H1 (cell line): ENCODE data around the gene SLC7A11. TPM values are rescaled to one million over a fixed set of nuclear protein-coding genes. Genes with fewer than 3 reads are reported as not detected.

ENCODE experiments used
- CHD7 ChIP-seq: fragments of 300-600 bp; sonication (generic); IDR thresholded peaks from 2 replicates; pipeline ENCODE4 v1.7.1; 2012; ENCODE audit warnings: low read length, moderate library complexity, mild to moderate bottlenecking, inconsistent platforms; ENCODE audit not compliant: insufficient replicate concordance
- EP300 ChIP-seq, 2 experiments: IDR thresholded peaks; 1 replicate in 1 of 2; 2 replicates in 1 of 2; pipeline ENCODE4 v1.6.1; 2011 to 2012; ENCODE audit warnings: low read depth in 2 of 2, low read length in 2 of 2, mild to moderate bottlenecking in 2 of 2, borderline replicate concordance in 1 of 2, inconsistent platforms in 1 of 2, moderate library complexity in 1 of 2
- MAFK ChIP-seq: IDR thresholded peaks from 2 replicates; pipeline ENCODE4 v1.6.1; 2012; ENCODE audit warnings: low read depth, mild to moderate bottlenecking, improper control_type of control experiment, low read length
- RNF2 ChIP-seq: fragments of 200-900, 300-1000 bp; sonication (generic); IDR thresholded peaks from 2 replicates; pipeline ENCODE4 v1.7.1; 2016; ENCODE audit warnings: borderline replicate concordance, low read depth, mild to moderate bottlenecking, antibody characterized with exemption, low read length; ENCODE audit not compliant: poor library complexity, severe bottlenecking; ENCODE audit errors: missing control alignments
- SP4 ChIP-seq: IDR thresholded peaks from 2 replicates; pipeline ENCODE4 v1.6.1; 2012; ENCODE audit warnings: low read length, inconsistent platforms
- TEAD4 ChIP-seq: IDR thresholded peaks from 2 replicates; pipeline ENCODE4 v1.6.1; 2012; ENCODE audit warnings: low read depth, low read length, inconsistent platforms, mixed read lengths
- polyA plus RNA-seq, 7 experiments: library from polyadenylated mRNA; depleted of rRNA in 3 of 7; stranded (reverse) in 5 of 7; unstranded in 2 of 7; fragments of >200 nt in 5 of 7; fragments of 200-250 nt in 2 of 7; gene quantifications; 1 replicate in 5 of 7; 2 replicates in 1 of 7; 4 replicates in 1 of 7; pipeline versions ENCODE4 v1.2.1 to v1.2.3, GENCODE V29; 2011 to 2013; ENCODE audit warnings: missing spikeins in 2 of 7, mixed read lengths in 2 of 7
- total RNA-seq: library from RNA; stranded (reverse); fragmentation: NEBNext Ultra II Directional; extraction: Animal tissue kit (Norgen Biotek cat#: 25700); gene quantifications from 2 replicates; pipeline ENCODE4 v1.2.1, GENCODE V29; 2021

Gene SLC7A11
- total and polyA plus RNA-seq, 2 of the 8 experiments (the other 6 are each of a cell fraction or from before 2014, with no cell fraction given), result 6.6 to 17.0 TPM

DNA sequence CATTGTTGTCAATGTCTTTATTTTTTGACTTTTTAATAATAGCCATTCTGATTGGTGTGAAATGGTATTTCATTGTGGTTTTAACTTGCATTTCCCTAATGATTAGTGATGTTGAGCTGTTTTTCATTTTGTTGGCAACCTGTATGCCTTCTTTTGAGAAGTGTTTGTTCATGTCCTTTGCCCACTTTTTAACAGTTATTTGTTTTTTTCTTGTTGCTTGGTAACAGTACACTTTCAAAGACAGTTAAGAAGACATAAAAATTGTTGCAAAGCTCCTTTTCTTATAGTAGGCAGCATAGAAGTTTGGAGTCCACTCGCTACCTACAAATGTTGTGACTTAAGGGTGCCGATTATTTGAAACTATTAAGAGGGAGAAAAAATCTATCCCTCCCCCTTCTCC, 48.7 kb upstream of the SLC7A11 start (continued):
- TF ChIP-seq CHD7 (no peak), EP300 (IDR thresholded peaks at IDR 0.05; ENCODE audit: borderline replicate concordance in 1 of 2, low read depth in 2 of 2, low read length in 2 of 2) (no peak), SP4 (no peak), MAFK (no peak), TEAD4 (no peak), RNF2 (no peak)
- TF ChIP-seq, all 59 proteins: peak for 0
